Measurements from ENCODE around the gene SLIT1. TPM values are rescaled to one million over a fixed set of nuclear protein-coding genes. Genes with fewer than 3 reads are reported as not detected.

Gene SLIT1
- total RNA-seq, 2 donors from 2014 or later: 0.78 to 0.99 TPM

DNA sequence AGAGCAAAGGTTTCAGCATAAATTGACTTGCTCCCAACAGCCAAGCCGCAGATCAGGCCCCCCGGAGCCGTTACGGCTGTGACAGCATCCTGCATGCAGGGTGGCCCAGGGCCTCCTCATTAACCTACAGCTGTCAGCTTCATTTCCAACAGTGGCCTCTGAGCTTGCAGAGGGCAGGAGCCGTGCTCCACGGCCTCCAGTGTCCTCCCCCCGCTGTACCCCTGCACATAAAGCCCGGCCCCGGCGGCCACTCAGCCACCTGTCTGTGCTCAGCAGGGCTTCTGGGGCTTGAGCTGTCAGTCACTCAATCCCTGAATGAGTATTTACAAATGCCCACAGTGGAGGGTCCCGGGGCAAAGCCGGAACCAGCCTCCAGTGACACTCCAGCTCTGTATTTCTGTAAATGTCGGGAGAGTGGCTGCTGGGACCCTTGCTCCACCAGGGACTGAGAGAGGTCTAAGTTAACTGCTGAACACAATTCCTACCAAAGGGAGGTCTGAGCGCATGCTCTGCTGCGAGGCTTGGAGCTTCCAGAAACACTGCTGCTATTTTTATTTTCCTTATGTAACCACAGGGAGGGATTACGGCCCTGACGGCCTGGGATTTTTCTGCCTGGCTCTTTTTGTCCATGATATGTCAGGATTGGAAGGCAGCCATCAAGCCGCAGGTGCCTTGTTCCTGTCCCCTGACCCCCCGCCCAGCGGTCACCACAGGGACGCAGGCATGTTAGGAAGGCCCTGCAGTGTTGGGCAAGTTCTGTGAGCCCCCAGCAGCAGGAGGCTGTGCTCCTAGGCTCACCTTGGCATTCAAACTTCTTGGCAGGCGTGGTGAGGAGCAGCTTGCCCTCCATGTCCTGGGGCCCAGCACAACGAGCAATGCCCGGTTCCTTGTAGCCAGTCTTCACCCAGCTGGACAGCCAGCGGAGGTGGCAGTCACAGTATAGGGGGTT, 165.0 kb downstream of the SLIT1 start:
- WGBS, 2 donors: 37 to 72% methylated on average over 17 to 25 of the region's 25 CpGs

DNA sequence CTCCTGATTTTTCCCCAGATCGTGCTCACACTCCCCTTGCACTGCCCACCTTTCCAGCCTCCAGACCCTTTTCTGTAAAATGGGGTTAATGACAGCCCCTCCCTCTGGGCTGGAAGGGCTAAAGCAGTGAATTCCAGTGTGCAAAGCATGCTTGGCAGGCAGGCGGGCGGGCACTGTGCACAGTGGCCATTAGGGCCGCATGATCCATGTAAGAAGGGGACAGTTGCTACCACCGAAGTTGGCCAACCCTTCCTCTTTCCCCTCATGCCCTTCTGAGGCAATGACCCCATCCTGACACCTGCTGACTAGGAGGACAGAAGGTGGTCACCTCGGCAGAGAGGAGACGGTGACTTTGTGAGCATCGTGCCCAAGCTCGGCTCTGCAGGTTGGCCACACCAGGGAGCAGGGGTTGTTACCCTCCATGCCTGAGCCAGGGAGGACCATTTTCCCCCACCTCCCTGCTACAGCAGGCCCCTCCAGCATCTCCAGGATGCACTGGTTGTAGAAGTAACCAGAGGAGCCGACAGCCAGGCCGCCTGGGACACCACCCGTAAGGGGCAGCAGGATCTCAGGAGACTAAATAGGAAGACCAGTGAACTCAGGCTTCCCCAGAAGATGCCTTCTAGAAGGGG, 166.4 kb downstream of the SLIT1 start:
- peaks cover 24% of the 10 kb centered on the region for H3K4me1 ChIP-seq
- intact Hi-C loops (cut with DNase I): no loop called here
- H3K9me3 ChIP-seq: no peaks in the 10 kb centered on the region
- no peak overlapping the region for H3K4me3 ChIP-seq
- DNase-seq (no peak), ATAC-seq (no peak)
- no peaks in the 10 kb centered on the region for H3K36me3 ChIP-seq (replicated peaks in 1 of 2; ENCODE audit: insufficient read depth in 1 of 2, low read depth in 2 of 2)
- no peak overlapping the region for H3K27ac ChIP-seq
- H3K27me3 ChIP-seq: no peaks in the 10 kb centered on the region
- TF ChIP-seq, protein P1, sequence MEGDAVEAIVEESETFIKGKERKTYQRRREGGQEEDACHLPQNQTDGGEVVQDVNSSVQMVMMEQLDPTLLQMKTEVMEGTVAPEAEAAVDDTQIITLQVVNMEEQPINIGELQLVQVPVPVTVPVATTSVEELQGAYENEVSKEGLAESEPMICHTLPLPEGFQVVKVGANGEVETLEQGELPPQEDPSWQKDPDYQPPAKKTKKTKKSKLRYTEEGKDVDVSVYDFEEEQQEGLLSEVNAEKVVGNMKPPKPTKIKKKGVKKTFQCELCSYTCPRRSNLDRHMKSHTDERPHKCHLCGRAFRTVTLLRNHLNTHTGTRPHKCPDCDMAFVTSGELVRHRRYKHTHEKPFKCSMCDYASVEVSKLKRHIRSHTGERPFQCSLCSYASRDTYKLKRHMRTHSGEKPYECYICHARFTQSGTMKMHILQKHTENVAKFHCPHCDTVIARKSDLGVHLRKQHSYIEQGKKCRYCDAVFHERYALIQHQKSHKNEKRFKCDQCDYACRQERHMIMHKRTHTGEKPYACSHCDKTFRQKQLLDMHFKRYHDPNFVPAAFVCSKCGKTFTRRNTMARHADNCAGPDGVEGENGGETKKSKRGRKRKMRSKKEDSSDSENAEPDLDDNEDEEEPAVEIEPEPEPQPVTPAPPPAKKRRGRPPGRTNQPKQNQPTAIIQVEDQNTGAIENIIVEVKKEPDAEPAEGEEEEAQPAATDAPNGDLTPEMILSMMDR (IDR thresholded peaks at IDR 0.05): no peak
- TF ChIP-seq POLR2A (IDR thresholded peaks at IDR 0.05): no peak
- 92% methylated on average over 11 to 12 of the region's 12 CpGs for WGBS, 2 donors

More for the DNA sequence above, 165.0 kb downstream of the SLIT1 start:
- TF ChIP-seq, protein P1 (IDR thresholded peaks at IDR 0.05): no peak
- no peak for TF ChIP-seq POLR2A (IDR thresholded peaks at IDR 0.05)
- no peaks in the 10 kb centered on the region for H3K9me3 ChIP-seq
- H3K27ac ChIP-seq: peak overlapping the region; percentile 24 to 81 (median 52)
- peaks cover 30% of the 10 kb centered on the region for H3K4me1 ChIP-seq
- DNase-seq (peak; percentile 42 to 90 (median 75)), ATAC-seq (peak; percentile 34)
- H3K36me3 ChIP-seq (replicated peaks in 1 of 2; ENCODE audit: insufficient read depth in 1 of 2, low read depth in 2 of 2): no peaks in the 10 kb centered on the region
- H3K4me3 ChIP-seq: no peak overlapping the region
- H3K27me3 ChIP-seq: no peaks in the 10 kb centered on the region
- intact Hi-C loops (cut with DNase I): loop anchor here (10.0 kb wide), 1 partner anchor 376 kb away; no protein-coding TSS in a partner anchor

DNA sequence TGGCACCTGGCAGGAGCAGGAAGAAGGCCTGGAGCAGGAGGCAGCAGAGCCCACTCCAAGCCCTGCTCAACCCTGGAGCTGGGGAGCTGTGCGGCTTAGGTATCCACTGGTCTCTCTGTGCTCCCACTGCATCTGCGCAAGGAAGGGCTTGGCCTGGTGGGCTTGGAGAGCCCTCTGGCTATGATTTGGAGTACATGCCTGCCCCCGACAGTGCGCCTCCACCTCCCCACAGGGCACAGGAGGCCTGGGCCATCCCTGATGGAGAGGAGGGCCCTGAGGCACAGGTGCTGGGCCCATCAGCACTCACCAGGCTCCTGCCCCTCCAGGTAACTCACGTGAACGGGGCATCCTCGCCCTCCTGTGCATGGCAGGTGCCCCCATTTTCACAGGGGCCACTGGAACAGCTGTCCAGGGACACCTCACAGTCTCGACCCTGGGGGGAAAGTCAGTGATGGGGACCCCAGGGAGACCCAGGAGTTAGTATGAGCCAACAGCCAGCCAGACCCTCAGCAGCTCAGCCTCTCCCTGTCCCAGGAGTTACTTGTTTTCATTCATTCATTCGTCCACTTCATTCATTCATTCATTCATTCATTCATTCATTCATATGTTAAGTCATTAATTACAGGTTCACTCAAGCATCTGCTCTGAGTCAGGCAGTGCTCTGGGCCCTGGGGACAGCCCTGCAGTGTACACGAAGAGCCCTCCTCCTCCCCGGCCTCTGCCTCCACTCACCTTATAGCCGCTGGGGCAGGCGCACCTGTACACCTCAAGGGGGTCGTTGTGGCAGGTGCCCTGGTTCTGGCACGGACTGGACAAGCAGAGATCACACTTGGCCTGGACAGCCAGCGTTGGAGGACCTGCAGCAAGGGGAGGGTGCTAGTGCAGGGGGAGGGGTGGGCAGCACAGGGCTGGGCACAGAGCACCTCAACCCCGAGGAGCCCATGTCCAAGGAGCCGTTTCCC, 167.2 kb downstream of the SLIT1 start:
- no peak overlapping the region for H3K27ac ChIP-seq
- 82 to 86% methylated on average over 14 to 15 of the region's 18 CpGs for WGBS, 2 donors
- no peaks in the 10 kb centered on the region for H3K27me3 ChIP-seq
- intact Hi-C loops (cut with DNase I): no loop called here
- H3K36me3 ChIP-seq (replicated peaks in 1 of 2; ENCODE audit: insufficient read depth in 1 of 2, low read depth in 2 of 2): no peaks in the 10 kb centered on the region
- H3K4me1 ChIP-seq: peaks cover 16% of the 10 kb centered on the region
- TF ChIP-seq POLR2A (IDR thresholded peaks at IDR 0.05): no peak
- TF ChIP-seq, protein P1 (IDR thresholded peaks at IDR 0.05): no peak
- no peaks in the 10 kb centered on the region for H3K9me3 ChIP-seq
- H3K4me3 ChIP-seq: no peak overlapping the region
- DNase-seq (no peak), ATAC-seq (no peak)

DNA sequence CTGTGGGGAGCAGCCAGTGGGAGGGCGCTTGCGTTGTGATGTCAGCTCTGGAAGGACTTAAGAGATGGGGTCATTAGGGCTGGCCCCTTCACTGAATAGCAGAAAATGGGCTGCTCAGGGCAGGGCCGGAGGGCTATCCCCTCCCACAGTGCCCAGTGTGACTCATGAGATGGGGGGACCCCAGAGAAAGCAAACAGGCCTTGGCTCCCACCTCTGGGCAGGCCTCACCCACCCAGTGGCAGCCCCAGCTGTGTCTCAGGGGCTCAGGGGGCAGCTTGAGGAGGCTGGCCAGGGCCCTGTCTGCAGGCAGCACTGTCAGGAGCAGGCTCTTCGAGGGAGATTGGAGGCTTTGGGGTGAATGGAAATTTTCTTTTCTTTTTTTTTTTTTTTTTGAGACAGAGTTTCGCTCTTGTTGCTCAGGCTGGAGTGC, 168.3 kb downstream of the SLIT1 start:
- intact Hi-C loops (cut with DNase I): no loop called here
- no peak for ATAC-seq
- no peaks in the 10 kb centered on the region for H3K36me3 ChIP-seq (replicated peaks in 1 of 2; ENCODE audit: insufficient read depth in 1 of 2, low read depth in 2 of 2)
- TF ChIP-seq, protein P1 (IDR thresholded peaks at IDR 0.05): no peak
- no peak for TF ChIP-seq POLR2A (IDR thresholded peaks at IDR 0.05)
- no peak for DNase-seq
- H3K27me3 ChIP-seq: no peaks in the 10 kb centered on the region
- WGBS, 2 donors: 81 to 92% methylated on average over 4 of the region's 5 CpGs
- H3K4me1 ChIP-seq: peaks cover 14% of the 10 kb centered on the region
- H3K4me3 ChIP-seq: no peak overlapping the region
- H3K9me3 ChIP-seq: no peaks in the 10 kb centered on the region
- H3K27ac ChIP-seq: no peak overlapping the region

Data from body of pancreas (tissue), 4 donors.